Measurements from ENCODE around the gene MTTP.

MTTP gene

DNA sequence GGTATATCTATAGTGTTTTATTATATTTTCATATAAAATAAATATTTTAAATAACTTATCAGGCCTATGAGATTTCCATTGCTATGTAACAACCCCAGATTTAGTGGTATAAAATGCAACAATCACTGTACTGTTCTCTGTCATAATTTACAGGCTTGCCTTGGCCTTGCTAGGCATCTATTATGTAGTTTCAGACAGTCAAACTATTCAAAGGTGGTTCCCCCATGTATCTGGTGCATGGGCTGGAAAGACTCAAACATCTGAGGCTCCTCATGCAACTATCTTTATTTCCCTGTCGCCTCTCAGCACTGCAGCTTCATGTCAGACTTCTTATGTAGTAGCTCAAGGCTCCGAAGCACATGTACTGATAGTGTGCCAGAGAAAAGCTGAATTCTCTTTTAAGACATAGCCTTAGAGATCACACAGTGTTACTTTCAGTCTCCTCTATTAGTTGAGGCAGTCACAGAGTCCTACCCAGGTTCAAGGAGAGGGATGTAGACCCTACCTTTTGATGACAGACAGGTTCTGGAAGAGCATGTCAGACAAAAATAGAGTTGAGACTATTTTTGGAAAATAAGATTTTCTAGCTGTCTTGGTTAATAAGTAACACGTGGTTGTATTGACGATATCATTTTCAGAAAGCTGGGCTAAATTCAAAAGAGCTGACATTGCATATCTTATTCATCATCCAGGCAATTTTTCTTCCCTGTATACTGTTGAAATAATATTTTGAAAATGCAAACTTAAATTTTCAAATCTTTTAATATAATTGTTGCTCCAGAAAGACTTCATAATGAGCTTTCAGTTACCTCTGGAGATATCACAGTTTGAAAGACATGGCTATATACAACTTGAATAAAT is 19.4 kb downstream of the MTTP start:
- TF ChIP-seq MYC (IDR thresholded peaks at IDR 0.05; ENCODE audit: low read depth, low read length) (no peak), POLR2A (IDR thresholded peaks at IDR 0.05; ENCODE audit: extremely low read depth, insufficient read length) (no peak)
- TF ChIP-seq, protein P1, sequence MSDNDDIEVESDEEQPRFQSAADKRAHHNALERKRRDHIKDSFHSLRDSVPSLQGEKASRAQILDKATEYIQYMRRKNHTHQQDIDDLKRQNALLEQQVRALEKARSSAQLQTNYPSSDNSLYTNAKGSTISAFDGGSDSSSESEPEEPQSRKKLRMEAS (IDR thresholded peaks at IDR 0.05; ENCODE audit: low read depth, low read length): no peak
- TF ChIP-seq, protein P2, sequence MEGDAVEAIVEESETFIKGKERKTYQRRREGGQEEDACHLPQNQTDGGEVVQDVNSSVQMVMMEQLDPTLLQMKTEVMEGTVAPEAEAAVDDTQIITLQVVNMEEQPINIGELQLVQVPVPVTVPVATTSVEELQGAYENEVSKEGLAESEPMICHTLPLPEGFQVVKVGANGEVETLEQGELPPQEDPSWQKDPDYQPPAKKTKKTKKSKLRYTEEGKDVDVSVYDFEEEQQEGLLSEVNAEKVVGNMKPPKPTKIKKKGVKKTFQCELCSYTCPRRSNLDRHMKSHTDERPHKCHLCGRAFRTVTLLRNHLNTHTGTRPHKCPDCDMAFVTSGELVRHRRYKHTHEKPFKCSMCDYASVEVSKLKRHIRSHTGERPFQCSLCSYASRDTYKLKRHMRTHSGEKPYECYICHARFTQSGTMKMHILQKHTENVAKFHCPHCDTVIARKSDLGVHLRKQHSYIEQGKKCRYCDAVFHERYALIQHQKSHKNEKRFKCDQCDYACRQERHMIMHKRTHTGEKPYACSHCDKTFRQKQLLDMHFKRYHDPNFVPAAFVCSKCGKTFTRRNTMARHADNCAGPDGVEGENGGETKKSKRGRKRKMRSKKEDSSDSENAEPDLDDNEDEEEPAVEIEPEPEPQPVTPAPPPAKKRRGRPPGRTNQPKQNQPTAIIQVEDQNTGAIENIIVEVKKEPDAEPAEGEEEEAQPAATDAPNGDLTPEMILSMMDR (IDR thresholded peaks at IDR 0.05; ENCODE audit: low read depth, low read length): no peak
- H3K4me3 ChIP-seq (ENCODE audit: low read depth, low read length): no peak overlapping the region
- DNase-seq (ENCODE audit: low read depth): no peak

DNA sequence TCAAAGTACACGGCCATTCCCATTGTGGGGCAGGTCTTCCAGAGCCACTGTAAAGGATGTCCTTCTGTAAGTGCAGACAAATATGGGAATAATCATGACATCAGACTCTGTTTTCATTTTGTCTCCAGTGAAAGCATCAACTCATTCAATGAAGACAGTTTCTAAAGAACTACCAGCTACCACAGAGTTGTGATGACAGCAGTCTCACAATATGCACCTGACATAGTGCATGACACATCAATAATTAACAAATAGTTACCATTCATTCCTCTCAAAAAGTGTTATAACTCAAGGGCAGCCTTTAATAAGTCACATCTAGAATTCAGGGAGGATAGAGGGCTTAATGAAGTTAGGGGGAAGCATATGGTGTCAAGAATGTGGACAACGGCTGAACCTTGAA is 20.2 kb downstream of the MTTP start:
- no peak overlapping the region for H3K4me3 ChIP-seq (ENCODE audit: low read depth, low read length)
- DNase-seq (ENCODE audit: low read depth): no peak
- TF ChIP-seq POLR2A (IDR thresholded peaks at IDR 0.05; ENCODE audit: extremely low read depth, insufficient read length): no peak
- TF ChIP-seq, protein P2 (IDR thresholded peaks at IDR 0.05; ENCODE audit: low read depth, low read length): no peak
- TF ChIP-seq, protein P1 (IDR thresholded peaks at IDR 0.05; ENCODE audit: low read depth, low read length): no peak
- no peak for TF ChIP-seq MYC (IDR thresholded peaks at IDR 0.05; ENCODE audit: low read depth, low read length)

DNA sequence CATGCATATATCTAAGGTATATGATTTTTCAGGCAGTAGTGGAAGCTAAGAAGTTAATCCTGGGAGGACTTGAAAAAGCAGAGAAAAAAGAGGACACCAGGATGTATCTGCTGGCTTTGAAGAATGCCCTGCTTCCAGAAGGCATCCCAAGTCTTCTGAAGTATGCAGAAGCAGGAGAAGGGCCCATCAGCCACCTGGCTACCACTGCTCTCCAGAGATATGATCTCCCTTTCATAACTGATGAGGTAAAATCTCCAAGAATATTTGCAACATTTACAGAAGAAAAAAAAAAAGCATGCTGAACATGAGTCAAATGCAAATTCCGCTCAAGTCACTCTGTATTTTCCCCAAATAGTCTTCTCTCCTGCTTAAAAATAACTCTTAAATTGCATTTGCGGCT is 32.1 kb downstream of the MTTP start:
- TF ChIP-seq, protein P2 (IDR thresholded peaks at IDR 0.05; ENCODE audit: low read depth, low read length): no peak
- TF ChIP-seq MYC (IDR thresholded peaks at IDR 0.05; ENCODE audit: low read depth, low read length) (no peak), POLR2A (IDR thresholded peaks at IDR 0.05; ENCODE audit: extremely low read depth, insufficient read length) (no peak)
- TF ChIP-seq, protein P1 (IDR thresholded peaks at IDR 0.05; ENCODE audit: low read depth, low read length): no peak
- no peak for DNase-seq (ENCODE audit: low read depth)
- H3K4me3 ChIP-seq (ENCODE audit: low read depth, low read length): no peak overlapping the region

DNA sequence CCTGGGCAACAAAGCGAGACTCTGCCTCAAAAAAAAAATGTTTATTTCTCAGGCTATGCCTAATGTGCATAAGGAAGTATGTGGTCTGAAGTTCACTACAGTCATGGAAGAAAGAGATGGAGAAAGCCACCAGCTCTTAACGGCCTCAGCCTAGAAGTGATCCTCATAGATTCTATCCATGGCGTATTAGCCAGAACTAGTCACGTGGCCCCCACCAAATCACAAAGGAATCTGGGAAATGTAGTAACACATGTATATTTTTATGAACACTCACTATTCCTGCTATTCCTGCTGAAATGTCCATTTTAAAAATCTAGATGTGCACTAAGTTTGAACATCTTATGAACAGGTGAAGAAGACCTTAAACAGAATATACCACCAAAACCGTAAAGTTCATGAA is 33.8 kb downstream of the MTTP start:
- TF ChIP-seq, protein P2 (IDR thresholded peaks at IDR 0.05; ENCODE audit: low read depth, low read length): no peak
- TF ChIP-seq, protein P1 (IDR thresholded peaks at IDR 0.05; ENCODE audit: low read depth, low read length): no peak
- TF ChIP-seq MYC (IDR thresholded peaks at IDR 0.05; ENCODE audit: low read depth, low read length) (no peak), POLR2A (IDR thresholded peaks at IDR 0.05; ENCODE audit: extremely low read depth, insufficient read length) (no peak)
- no peak for DNase-seq (ENCODE audit: low read depth)
- no peak overlapping the region for H3K4me3 ChIP-seq (ENCODE audit: low read depth, low read length)

DNA sequence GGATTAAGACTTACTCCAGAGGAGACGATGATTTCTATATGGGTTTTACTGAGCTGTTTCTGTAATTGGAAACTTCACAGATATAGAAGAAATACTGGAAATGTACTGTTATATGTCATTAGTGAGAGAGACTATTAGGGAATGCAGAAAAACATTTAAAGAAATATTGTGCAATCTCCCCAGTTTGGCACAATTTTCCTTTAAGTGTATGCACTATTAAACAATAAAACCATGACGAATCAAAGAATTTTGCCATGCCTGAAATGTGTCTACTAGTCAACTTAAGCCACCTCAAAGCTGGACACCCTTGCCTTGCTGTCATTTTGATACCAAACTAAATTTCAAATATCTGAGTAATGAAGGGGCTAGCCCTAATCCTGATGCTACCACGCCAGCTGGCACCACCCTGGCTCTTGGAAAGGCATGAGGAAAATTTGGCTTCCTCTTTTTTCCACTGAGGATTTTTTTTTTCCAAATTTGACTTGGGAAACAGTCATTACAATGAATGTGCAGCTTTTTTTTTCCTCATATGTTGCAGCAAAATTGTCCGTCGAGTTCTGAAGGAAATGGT is 36.1 kb downstream of the MTTP start:
- H3K4me3 ChIP-seq (ENCODE audit: low read depth, low read length): no peak overlapping the region
- TF ChIP-seq MYC (IDR thresholded peaks at IDR 0.05; ENCODE audit: low read depth, low read length) (no peak), POLR2A (IDR thresholded peaks at IDR 0.05; ENCODE audit: extremely low read depth, insufficient read length) (no peak)
- TF ChIP-seq, protein P1 (IDR thresholded peaks at IDR 0.05; ENCODE audit: low read depth, low read length): no peak
- TF ChIP-seq, protein P2 (IDR thresholded peaks at IDR 0.05; ENCODE audit: low read depth, low read length): no peak
- no peak for DNase-seq (ENCODE audit: low read depth)
